ENCODE results near the gene UBASH3A.

- TF ChIP-seq ATF2 (tag by site-specific recombination; IDR thresholded peaks at IDR 0.05; ENCODE audit: low read depth) (no peak), CTCF (tag by site-specific recombination; IDR thresholded peaks at IDR 0.05) (no peak), ZNF560 (tag by site-specific recombination; IDR thresholded peaks at IDR 0.05; ENCODE audit: borderline replicate concordance) (no peak), TCF7L2 (IDR thresholded peaks at IDR 0.05; ENCODE audit: borderline replicate concordance, low read depth, low read length) (no peak), ZNF610 (tag by site-specific recombination; IDR thresholded peaks at IDR 0.05; ENCODE audit: borderline replicate concordance) (no peak), ZNF747 (tag by site-specific recombination; IDR thresholded peaks at IDR 0.05) (no peak), ZNF114 (tag by site-specific recombination; IDR thresholded peaks at IDR 0.05) (no peak), ZNF10 (tag by site-specific recombination; IDR thresholded peaks at IDR 0.05) (no peak)
These were observed 1.9 kb upstream of the UBASH3A start for GRCh38 chr21:42401820-42402251.
